C4-2B (cell line): ENCODE measurements around the gene EML6.

Experiments
- ZFX ChIP-seq: fragments of 450-650 bp; IDR thresholded peaks from 2 replicates; pipeline ENCODE4 v1.6.1; 2017
- TF ChIP-seq, protein P1 (sequence below): fragments of 450-650 bp; conservative IDR thresholded peaks from 2 replicates; pipeline ENCODE4 v1.5.1; 2017; ENCODE audit warnings: mild to moderate bottlenecking

DNA sequence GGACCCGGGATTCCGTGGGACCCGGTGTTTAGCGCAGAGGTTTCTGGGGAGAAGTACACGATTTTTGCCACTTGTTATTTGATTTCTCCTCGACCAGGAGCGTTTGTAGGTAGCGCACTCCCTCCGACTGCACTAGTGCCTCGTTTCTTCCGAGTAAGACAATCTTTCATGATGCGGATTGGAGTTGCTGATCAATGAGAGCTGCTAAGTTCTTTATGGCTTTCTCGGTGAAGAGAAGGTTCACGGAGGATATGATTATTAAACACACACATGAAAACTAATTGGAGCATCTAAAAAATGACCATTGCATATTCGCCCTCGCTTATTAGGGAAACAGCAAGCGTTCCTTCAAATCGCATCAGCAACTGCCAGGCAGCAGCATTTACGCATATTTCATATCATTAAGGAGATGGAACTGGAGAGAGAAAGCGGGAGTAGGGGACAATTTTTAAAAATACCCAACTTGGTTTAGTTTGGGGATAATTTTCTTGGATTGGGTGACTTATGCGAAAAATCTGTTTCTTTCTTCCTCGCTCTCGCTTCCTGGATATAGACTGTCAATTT, 616 bp downstream of the EML6 start:
- TF ChIP-seq, protein P1, sequence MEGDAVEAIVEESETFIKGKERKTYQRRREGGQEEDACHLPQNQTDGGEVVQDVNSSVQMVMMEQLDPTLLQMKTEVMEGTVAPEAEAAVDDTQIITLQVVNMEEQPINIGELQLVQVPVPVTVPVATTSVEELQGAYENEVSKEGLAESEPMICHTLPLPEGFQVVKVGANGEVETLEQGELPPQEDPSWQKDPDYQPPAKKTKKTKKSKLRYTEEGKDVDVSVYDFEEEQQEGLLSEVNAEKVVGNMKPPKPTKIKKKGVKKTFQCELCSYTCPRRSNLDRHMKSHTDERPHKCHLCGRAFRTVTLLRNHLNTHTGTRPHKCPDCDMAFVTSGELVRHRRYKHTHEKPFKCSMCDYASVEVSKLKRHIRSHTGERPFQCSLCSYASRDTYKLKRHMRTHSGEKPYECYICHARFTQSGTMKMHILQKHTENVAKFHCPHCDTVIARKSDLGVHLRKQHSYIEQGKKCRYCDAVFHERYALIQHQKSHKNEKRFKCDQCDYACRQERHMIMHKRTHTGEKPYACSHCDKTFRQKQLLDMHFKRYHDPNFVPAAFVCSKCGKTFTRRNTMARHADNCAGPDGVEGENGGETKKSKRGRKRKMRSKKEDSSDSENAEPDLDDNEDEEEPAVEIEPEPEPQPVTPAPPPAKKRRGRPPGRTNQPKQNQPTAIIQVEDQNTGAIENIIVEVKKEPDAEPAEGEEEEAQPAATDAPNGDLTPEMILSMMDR, result peak; percentile 9; the same call in 1 of the 2 replicates
- no peak for TF ChIP-seq ZFX
